GM12874 (cell line): ENCODE measurements around the gene USF1.

Experiments
- TF ChIP-seq, protein P1 (sequence below): IDR thresholded peaks from 2 replicates; pipeline ENCODE4 v1.5.1; 2011; ENCODE audit warnings: low read depth, mild to moderate bottlenecking, control low read depth, low read length, moderate library complexity; ENCODE audit not compliant: insufficient read depth

USF1 gene

GRCh38 chr1:161001525-161001924, 44.3 kb downstream of the USF1 start:
- TF ChIP-seq, protein P1, sequence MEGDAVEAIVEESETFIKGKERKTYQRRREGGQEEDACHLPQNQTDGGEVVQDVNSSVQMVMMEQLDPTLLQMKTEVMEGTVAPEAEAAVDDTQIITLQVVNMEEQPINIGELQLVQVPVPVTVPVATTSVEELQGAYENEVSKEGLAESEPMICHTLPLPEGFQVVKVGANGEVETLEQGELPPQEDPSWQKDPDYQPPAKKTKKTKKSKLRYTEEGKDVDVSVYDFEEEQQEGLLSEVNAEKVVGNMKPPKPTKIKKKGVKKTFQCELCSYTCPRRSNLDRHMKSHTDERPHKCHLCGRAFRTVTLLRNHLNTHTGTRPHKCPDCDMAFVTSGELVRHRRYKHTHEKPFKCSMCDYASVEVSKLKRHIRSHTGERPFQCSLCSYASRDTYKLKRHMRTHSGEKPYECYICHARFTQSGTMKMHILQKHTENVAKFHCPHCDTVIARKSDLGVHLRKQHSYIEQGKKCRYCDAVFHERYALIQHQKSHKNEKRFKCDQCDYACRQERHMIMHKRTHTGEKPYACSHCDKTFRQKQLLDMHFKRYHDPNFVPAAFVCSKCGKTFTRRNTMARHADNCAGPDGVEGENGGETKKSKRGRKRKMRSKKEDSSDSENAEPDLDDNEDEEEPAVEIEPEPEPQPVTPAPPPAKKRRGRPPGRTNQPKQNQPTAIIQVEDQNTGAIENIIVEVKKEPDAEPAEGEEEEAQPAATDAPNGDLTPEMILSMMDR, result no peak

DNA sequence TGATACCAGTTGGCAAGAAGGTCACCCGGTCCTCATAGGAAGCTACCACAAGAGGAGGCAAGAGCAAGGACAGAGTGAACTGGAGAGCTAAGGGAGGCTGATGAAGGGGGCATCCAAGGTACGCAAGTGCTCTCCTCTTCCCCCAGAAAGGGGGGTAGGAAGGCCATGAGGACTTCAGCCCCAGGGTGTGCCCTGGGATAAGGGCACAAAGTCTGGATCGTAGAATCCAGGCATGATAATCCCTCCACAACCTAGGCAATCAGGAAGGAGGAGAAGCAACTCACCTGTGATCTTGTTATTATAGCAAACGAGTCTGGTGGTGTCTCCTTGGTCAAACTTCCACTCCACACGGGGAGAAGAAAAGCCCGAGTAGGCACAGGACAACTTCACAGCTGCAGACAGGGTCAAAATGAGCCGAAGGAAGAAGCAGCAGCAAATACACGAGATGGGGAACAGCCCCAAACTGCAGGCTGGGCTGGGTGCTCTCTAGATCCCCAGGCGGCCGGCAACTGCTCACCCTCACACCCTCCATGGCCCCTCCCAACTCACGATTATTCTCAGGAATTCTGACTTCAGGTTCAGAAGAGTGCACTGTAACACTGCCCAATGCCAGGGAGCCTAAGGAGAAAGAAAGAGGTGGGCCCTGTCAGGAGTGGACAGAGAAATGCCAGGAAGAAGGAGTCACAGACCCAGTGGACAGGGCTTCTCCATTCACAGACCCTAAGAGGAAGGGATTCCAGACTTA, 44.9 kb downstream of the USF1 start:
- TF ChIP-seq, protein P1, result no peak

GRCh38 chr1:160999376-160999775, 46.4 kb downstream of the USF1 start:
- TF ChIP-seq, protein P1, result no peak

DNA sequence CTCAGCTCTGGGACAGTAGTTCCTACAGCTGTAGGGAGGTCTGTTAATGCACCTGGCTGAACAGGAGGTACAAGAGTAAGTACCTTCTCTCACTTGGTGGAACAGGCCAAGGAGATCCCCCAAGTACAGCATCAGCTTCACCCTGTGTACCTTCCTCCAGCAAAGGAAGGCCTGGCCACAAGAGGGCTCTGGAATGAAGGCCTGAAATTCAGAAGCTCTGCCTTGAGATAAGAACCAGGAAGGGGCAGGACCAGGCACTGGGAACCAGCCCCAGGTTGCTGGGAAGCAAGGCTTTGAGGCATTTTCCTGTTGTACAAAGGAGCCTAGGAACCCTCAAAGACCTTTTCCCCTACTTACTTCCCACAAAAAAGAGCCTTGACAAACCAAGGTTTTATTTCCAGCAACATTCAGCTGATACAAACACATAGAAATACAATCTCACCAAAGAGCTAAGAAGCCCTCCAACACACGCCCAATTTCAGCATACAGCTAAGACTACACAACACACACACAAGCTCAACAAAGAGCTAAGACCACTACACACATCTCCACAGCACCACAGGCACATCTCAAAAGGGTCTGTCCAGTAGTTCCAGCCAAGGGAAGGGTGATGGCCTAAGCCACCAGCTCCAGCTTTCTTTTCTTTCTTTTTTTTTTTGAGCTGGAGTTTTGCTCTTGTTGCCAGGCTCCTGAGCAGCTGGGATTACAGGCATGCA, 48.3 kb downstream of the USF1 start:
- TF ChIP-seq, protein P1, result peak; percentile 63

DNA sequence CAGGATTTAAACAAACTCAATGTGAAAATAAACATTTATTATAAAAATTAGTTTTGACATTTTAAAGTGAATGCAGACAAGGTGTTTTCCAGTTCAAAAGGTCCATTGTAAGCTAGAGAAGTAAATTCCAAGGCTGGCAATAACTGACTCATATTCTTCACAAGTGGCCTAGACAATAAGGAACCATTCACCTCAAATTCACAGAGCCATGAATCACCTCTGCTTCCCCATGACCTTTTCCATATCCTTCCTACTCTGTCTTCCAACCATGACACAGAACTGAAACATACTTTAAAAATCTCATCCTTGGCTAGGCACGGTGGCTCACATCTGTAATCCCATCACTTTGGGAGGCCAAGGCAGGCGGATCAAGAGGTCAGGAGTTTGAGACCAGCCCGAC, 49.6 kb downstream of the USF1 start:
- TF ChIP-seq, protein P1, result no peak

- TF ChIP-seq, protein P1, result 0 out of 2 replicates have a peak, but pooled peaks have one; percentile 5
Observed at GRCh38 chr1:160993544-160994193, 52.1 kb downstream of the USF1 start.
